Breast epithelium (tissue), 3 donors: ENCODE measurements around the gene MYO18B.

Experiments used
- POLR2A ChIP-seq: fragments of 450-650 bp; IDR thresholded peaks from one replicate; pipeline ENCODE4 v1.6.1; 2016; ENCODE audit warnings: antibody characterized with exemption, mild to moderate bottlenecking, moderate library complexity
- POLR2AphosphoS5 ChIP-seq, 3 donors: sonication (generic); formaldehyde crosslinking; IDR thresholded peaks; one replicate each; pipeline ENCODE4 v1.6.1; 2017; ENCODE audit warnings: antibody characterized with exemption in 3 of 3
- TF ChIP-seq, protein P1 (sequence below), 3 donors: fragments of 450-650 bp; IDR thresholded peaks; one replicate each; pipeline ENCODE4 v1.5.1; 2016 to 2017; ENCODE audit warnings: antibody characterized with exemption in 3 of 3, mild to moderate bottlenecking in 3 of 3, moderate library complexity in 3 of 3

DNA sequence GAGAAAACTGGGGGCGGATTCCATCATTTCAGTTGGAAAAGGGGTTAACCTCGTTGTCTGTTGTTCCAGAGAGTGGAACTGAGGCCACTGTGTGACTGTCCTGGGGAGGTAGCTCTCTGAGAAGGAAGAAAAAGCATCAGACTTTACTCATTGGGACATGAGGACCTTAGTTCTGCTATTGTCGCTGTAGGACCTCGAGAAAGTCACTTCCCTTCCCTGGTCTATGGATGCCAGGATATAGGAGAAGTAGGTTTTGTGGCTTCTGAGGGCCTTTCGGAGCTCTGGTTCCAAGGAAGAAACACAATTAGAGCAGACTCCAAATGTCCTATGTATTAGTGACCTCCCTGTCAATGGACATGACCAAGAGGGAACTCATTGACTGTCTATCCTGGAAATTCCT lies 6.2 kb downstream of the MYO18B start:
- TF ChIP-seq, protein P1, sequence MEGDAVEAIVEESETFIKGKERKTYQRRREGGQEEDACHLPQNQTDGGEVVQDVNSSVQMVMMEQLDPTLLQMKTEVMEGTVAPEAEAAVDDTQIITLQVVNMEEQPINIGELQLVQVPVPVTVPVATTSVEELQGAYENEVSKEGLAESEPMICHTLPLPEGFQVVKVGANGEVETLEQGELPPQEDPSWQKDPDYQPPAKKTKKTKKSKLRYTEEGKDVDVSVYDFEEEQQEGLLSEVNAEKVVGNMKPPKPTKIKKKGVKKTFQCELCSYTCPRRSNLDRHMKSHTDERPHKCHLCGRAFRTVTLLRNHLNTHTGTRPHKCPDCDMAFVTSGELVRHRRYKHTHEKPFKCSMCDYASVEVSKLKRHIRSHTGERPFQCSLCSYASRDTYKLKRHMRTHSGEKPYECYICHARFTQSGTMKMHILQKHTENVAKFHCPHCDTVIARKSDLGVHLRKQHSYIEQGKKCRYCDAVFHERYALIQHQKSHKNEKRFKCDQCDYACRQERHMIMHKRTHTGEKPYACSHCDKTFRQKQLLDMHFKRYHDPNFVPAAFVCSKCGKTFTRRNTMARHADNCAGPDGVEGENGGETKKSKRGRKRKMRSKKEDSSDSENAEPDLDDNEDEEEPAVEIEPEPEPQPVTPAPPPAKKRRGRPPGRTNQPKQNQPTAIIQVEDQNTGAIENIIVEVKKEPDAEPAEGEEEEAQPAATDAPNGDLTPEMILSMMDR (IDR thresholded peaks at IDR 0.05): no peak
- TF ChIP-seq POLR2A (no peak), POLR2AphosphoS5 (IDR thresholded peaks at IDR 0.05) (no peak)
